ENCODE results near the gene FUBP1. TPM values are rescaled to one million over a fixed set of nuclear protein-coding genes. Genes with fewer than 3 reads are reported as not detected.

Gene FUBP1
- total and polyA plus RNA-seq, 2 of the 8 experiments (the other 6 are each of a cell fraction or from before 2014, with no cell fraction given): 184 to 201 TPM

GRCh38 chr1:77958391-77958790 is 20.5 kb downstream of the FUBP1 start (continued):
- TF ChIP-seq SIX5 (IDR thresholded peaks at IDR 0.05; ENCODE audit: low read depth, low read length) (no peak), SRF (IDR thresholded peaks at IDR 0.05; ENCODE audit: low read depth, low read length) (no peak), RNF2 (IDR thresholded peaks at IDR 0.05; ENCODE audit: borderline replicate concordance, low read depth, low read length, missing control alignments, poor library complexity, severe bottlenecking) (no peak), HDAC6 (IDR thresholded peaks at IDR 0.05; ENCODE audit: low read depth, low read length) (no peak), POLR2A (IDR thresholded peaks at IDR 0.05; ENCODE audit: control extremely low read depth in 1 of 2, low read depth in 2 of 2, low read length in 2 of 2) (no peak), SP4 (IDR thresholded peaks at IDR 0.05; ENCODE audit: low read length) (no peak), CEBPB (IDR thresholded peaks at IDR 0.05; ENCODE audit: low read depth, low read length) (no peak)

Measured in H1 (cell line).